Lung (tissue), 12 donors: Measurements from ENCODE around the gene PSMB5. TPM values are rescaled to one million over a fixed set of nuclear protein-coding genes. Genes with fewer than 3 reads are reported as not detected.
A peak's percentile ranks its signal among the peaks of the same experiment; 100 is the strongest.

Experiments
- ATAC-seq: fragments of 200-7000 bp; cut with Tn5 transposase; one replicate; pipeline ENCODE4 v1.9.1; 2020; ENCODE audit warnings: moderate number of reproducible peaks; ENCODE audit not compliant: insufficient read depth, low FRiP score
- DNase-seq, 3 donors: peaks; one replicate each; pipeline ENCODE4 v3.0.0-alpha.2; 2013 to 2017
- H3K27ac ChIP-seq, 2 donors: one replicate each; pipeline ENCODE4 v1.5.1; 2013; ENCODE audit warnings: mild to moderate bottlenecking in 2 of 2, moderate library complexity in 2 of 2, control low read depth in 1 of 2, inconsistent platforms in 1 of 2, low read depth in 1 of 2, low read length in 1 of 2
- H3K27me3 ChIP-seq, 3 donors: one replicate each; pipeline ENCODE4 v1.5.1; 2013; ENCODE audit warnings: low read length in 2 of 3; ENCODE audit not compliant: control insufficient read depth in 3 of 3, insufficient read depth in 3 of 3
- H3K36me3 ChIP-seq, 4 donors: one replicate each; pipeline ENCODE4 v1.5.1; 2013; ENCODE audit warnings: low read length in 4 of 4, mild to moderate bottlenecking in 1 of 4, moderate library complexity in 1 of 4; ENCODE audit not compliant: control insufficient read depth in 4 of 4, insufficient read depth in 4 of 4
- H3K4me1 ChIP-seq, 5 donors: one replicate each; pipeline ENCODE4 v1.5.1; 2013; ENCODE audit warnings: low read length in 5 of 5, mild to moderate bottlenecking in 2 of 5, moderate library complexity in 1 of 5; ENCODE audit not compliant: control insufficient read depth in 5 of 5, insufficient read depth in 5 of 5
- H3K4me3 ChIP-seq: one replicate; pipeline ENCODE4 v1.5.1; 2013; ENCODE audit warnings: mild to moderate bottlenecking, control low read depth, moderate library complexity
- H3K9ac ChIP-seq, 2 donors: one replicate each; pipeline ENCODE4 v1.5.1; 2013; ENCODE audit warnings: low read length in 2 of 2, control low read depth in 1 of 2; ENCODE audit not compliant: insufficient read depth in 1 of 2
- H3K9me3 ChIP-seq, 4 donors: one replicate each; pipeline ENCODE4 v1.5.1; 2013; ENCODE audit warnings: low read length in 3 of 4, mild to moderate bottlenecking in 1 of 4, moderate library complexity in 1 of 4; ENCODE audit not compliant: control insufficient read depth in 4 of 4, insufficient read depth in 3 of 4
- CTCF ChIP-seq: IDR thresholded peaks from 2 replicates; pipeline ENCODE4 v1.5.1; 2012; ENCODE audit warnings: mild to moderate bottlenecking; ENCODE audit errors: control extremely low read depth, extremely low read depth
- WGBS, 2 donors: extraction: QIAGEN DNeasy Blood & Tissue Kit; methylation state at CpG; one replicate each; pipeline ENCODE4 v1.1.7; 2013; 5-methylcytosine and 5-hydroxymethylcytosine counted together
- polyA plus RNA-seq, 2 donors: library from polyadenylated mRNA; stranded (reverse); fragments of 200-250 nt; gene quantifications; one replicate each; pipeline ENCODE4 v1.2.1, GENCODE V29; 2013
- total RNA-seq, 2 donors: library from RNA; depleted of rRNA in 1 of 2; stranded (reverse); fragments of >200 nt in 1 of 2; gene quantifications; one replicate each; pipeline ENCODE4 v1.2.1, GENCODE V29; 2014 to 2021
- donor health status: control.
- donor health status: control.
- donor health status: Bipolar disorder and iron deficiency.
- donor health status: healthy.
- donor health status: DM: yes; HTN: yes; CAD: no.

PSMB5 gene
- total and polyA plus RNA-seq, 4 donors = 64.8 to 147 (median 101) TPM

- H3K9ac ChIP-seq = no peak overlapping the region
- H3K27me3 ChIP-seq = no peaks in the 10 kb centered on the region
- H3K4me3 ChIP-seq = no peak overlapping the region
- 94 to 100% methylated on average over 1 of the region's 1 CpG for WGBS, 2 donors
- DNase-seq (no peak), ATAC-seq (no peak)
- H3K36me3 ChIP-seq = peaks cover 38 to 63% (median 40%) of the 10 kb centered on the region in 4 donors
- H3K4me1 ChIP-seq = peaks cover 0 to 19% (median 15%) of the 10 kb centered on the region in 5 donors
- no peaks in the 10 kb centered on the region for H3K9me3 ChIP-seq
- no peak overlapping the region for H3K27ac ChIP-seq
- no peak for TF ChIP-seq CTCF
Observed at GRCh38 chr14:23074906-23075305, 40.2 kb upstream of the PSMB5 start.

- H3K4me1 ChIP-seq = peaks cover 0 to 36% (median 15%) of the 10 kb centered on the region in 5 donors
- WGBS, 2 donors = 51 to 67% methylated on average over 5 of the region's 5 CpGs
- H3K27ac ChIP-seq = peak overlapping the region; percentile 15 to 58
- no peak for TF ChIP-seq CTCF
- H3K9ac ChIP-seq = peak overlapping the region; percentile 3 to 88
- ATAC-seq (peak; percentile 2), DNase-seq (no peak)
- no peaks in the 10 kb centered on the region for H3K27me3 ChIP-seq
- H3K4me3 ChIP-seq = no peak overlapping the region
- H3K9me3 ChIP-seq = no peaks in the 10 kb centered on the region
- peaks cover 25 to 50% (median 42%) of the 10 kb centered on the region in 4 donors for H3K36me3 ChIP-seq
Observed at GRCh38 chr14:23071921-23072539, 37.3 kb upstream of the PSMB5 start.

GRCh38 chr14:23071244-23071920 lies 36.7 kb upstream of the PSMB5 start:
- H3K27ac ChIP-seq = peak overlapping the region; percentile 58 to 64
- no peak for TF ChIP-seq CTCF
- H3K4me1 ChIP-seq = peaks cover 0 to 36% (median 15%) of the 10 kb centered on the region in 5 donors
- H3K4me3 ChIP-seq = peak overlapping the region; percentile 64
- WGBS, 2 donors = 2 to 3% methylated on average over 14 of the region's 14 CpGs
- H3K9ac ChIP-seq = peak overlapping the region; percentile 29 to 88
- peak; percentile 87 for ATAC-seq
- peak; percentile 92 to 97 (median 95) for DNase-seq
- no peaks in the 10 kb centered on the region for H3K27me3 ChIP-seq
- no peaks in the 10 kb centered on the region for H3K9me3 ChIP-seq
- peaks cover 19 to 50% (median 41%) of the 10 kb centered on the region in 4 donors for H3K36me3 ChIP-seq
